Measurements from ENCODE around the gene SMYD3. TPM values are rescaled to one million over a fixed set of nuclear protein-coding genes. Genes with fewer than 3 reads are reported as not detected.

The SMYD3 gene
- total and polyA plus RNA-seq, 9 of the 15 experiments (the other 6 are each of a cell fraction or from before 2014, with no cell fraction given) = 128 to 440 (median 197) TPM

- TF ChIP-seq NR2C2 (CRISPR knock-in tag; IDR thresholded peaks at IDR 0.05) (no peak), NR2C2 (tag; IDR thresholded peaks at IDR 0.05) (peak; percentile 58; the same call in 1 of the 2 replicates), C11orf30 (IDR thresholded peaks at IDR 0.05; ENCODE audit: low read depth) (peak; percentile 39; the same call in 1 of the 2 replicates), PPARD (CRISPR knock-in tag; IDR thresholded peaks at IDR 0.05) (no peak), ZNF253 (CRISPR knock-in tag; conservative IDR thresholded peaks at IDR 0.05) (no peak), TSHZ1 (CRISPR knock-in tag; IDR thresholded peaks at IDR 0.05) (no peak), ZNF77 (CRISPR knock-in tag; IDR thresholded peaks at IDR 0.05) (no peak), NR2C1 (IDR thresholded peaks at IDR 0.05) (no peak), NR2C1 (tag; IDR thresholded peaks at IDR 0.05) (peak; percentile 67), CBFA2T3 (IDR thresholded peaks at IDR 0.05) (peak; percentile 71), ZNF584 (CRISPR knock-in tag; IDR thresholded peaks at IDR 0.05; ENCODE audit: low read depth) (0 out of 2 replicates have a peak, but pooled peaks have one; percentile 39), MTA1 (IDR thresholded peaks at IDR 0.05; ENCODE audit: borderline replicate concordance) (no peak), NCOR1 (IDR thresholded peaks at IDR 0.05) (peak; percentile 26; the same call in 1 of the 2 replicates), TAF15 (IDR thresholded peaks at IDR 0.05; ENCODE audit: low read depth, low read length) (no peak), ZNF316 (IDR thresholded peaks at IDR 0.05) (peak; percentile 30; the same call in 1 of the 2 replicates), SOX6 (IDR thresholded peaks at IDR 0.05) (peak; percentile 26; the same call in 1 of the 2 replicates)
- TF ChIP-seq, protein P1, sequence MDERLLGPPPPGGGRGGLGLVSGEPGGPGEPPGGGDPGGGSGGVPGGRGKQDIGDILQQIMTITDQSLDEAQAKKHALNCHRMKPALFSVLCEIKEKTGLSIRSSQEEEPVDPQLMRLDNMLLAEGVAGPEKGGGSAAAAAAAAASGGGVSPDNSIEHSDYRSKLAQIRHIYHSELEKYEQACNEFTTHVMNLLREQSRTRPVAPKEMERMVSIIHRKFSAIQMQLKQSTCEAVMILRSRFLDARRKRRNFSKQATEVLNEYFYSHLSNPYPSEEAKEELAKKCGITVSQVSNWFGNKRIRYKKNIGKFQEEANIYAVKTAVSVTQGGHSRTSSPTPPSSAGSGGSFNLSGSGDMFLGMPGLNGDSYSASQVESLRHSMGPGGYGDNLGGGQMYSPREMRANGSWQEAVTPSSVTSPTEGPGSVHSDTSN (CRISPR knock-in tag; IDR thresholded peaks at IDR 0.05; ENCODE audit: low read depth) = no peak
- TF ChIP-seq, protein P1 (tag; conservative IDR thresholded peaks at IDR 0.05; ENCODE audit: low read depth) = peak; percentile 65
- TF ChIP-seq, protein P2, sequence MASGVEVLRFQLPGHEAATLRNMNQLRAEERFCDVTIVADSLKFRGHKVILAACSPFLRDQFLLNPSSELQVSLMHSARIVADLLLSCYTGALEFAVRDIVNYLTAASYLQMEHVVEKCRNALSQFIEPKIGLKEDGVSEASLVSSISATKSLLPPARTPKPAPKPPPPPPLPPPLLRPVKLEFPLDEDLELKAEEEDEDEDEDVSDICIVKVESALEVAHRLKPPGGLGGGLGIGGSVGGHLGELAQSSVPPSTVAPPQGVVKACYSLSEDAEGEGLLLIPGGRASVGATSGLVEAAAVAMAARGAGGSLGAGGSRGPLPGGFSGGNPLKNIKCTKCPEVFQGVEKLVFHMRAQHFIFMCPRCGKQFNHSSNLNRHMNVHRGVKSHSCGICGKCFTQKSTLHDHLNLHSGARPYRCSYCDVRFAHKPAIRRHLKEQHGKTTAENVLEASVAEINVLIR (CRISPR knock-in tag; IDR thresholded peaks at IDR 0.05) = no peak
Measured at GRCh38 chr1:245961137-245961540, 545.9 kb downstream of the SMYD3 start (continued).

All from K562 (cell line).